G401.6 (cell line): Measurements from ENCODE around the gene GUCY2D.

Source experiments
- FAIRE-seq: peaks from 2 replicates; lab custom pipeline; 2012; peaks lifted over from hg19 to GRCh38; lab: Jason Lieb, UNC

GUCY2D gene

GRCh38 chr17:8064561-8065019 is 62.2 kb downstream of the GUCY2D start:
- no peak for FAIRE-seq

DNA sequence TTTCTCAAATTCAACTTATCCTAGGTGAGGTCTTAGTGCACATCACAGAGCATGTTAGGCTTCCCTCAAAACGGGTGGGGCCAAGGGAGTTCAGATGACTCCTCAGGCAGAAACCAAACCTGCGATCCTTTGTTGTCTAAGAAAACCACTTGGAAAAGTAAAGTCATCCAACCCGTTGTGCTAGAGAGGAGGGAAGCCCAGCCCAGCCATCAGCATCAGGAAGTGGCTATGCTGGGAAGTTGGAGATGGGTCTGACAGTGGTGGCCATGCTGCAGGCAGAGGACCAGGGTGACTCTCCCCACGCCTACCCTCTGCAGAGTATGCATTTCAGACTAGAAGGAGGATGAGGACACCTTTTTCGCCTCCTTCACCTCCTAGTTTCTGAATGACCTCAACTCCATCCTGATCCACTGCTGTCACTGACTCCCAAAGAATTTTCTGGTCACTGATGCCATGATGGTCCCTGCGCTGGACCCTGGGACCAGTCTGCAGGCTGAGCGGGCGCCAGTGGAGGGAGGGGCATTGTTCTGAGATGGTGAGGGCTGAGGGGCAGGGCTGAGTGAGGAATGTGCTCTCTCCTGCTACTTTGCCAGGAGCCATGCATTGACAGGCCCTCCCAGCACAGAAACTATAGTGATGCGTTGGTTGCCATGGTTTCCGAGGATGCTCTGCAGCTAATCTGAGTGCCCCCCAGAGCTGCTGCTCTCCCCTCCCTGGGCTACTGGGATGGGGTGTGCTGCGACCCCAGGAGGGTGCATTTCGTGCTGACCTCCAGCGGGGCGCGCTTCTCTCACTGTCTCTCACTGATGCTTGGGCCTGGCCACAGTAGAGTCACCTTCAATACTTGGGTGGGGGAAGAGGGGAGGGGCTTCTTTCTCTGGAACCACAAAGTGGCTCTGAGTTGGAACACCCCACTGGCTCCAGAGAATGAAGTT is 64.7 kb downstream of the GUCY2D start:
- FAIRE-seq = no peak

DNA sequence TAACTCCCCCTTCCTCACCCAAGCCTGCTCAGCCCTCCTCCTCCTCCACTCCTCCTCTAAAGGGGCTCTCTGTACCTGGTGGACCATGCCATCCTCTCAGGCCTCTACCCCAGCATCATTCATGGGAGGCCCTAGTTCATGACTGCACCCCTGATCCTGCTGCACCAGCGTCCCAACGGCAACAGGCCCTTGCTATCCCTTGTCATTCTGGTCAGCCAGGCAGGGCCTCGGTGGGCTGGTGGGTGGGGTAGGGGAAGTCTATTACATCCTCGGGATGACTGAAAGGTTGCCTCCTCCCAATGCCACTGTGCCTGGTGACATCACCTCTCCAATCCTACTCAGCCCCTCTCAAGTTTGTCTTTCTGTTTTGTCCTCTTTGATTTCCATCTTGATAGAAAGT is 65.4 kb downstream of the GUCY2D start:
- no peak for FAIRE-seq

DNA sequence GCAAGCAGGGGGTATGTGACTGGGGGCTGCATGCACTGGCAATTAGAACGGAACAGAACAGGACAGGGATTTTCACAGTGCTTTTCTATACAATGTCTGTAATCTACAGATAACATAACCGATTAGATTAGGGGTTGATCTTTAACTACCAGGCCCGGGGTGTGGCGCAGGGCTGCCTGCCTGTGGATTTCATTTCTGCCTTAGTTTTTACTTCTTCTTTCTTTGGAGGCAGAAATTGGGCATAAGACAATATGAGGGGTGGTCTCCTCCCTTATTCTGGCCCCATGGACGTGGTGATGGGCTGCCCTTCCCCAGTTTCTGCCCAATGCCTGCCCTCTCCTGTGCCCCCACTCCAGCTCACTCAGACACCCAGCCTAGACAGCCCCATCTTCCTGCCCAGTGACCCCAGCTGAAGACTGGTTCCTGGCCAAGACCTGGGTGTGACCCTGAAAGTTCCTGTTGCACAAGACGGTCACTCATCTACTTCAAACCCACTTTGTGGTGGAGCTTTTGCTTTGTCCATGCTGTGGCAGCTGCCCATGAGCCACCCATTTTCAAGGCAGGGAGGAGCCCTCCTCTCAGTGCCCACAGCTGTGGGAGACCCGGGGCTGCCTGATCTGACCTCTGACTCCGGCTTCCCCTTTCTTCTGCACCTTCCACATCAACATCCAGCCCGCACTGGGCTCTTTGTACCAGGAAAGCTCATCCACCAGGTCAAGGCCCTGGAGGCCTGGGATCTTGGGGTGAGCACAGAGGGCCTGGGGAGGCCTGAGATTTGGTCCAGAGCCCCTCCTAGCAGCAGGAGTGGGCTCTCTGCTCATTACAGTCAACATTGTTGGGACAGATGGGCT is 66.5 kb downstream of the GUCY2D start:
- no peak for FAIRE-seq

- no peak for FAIRE-seq
Observed at GRCh38 chr17:8069587-8069860, 67.1 kb downstream of the GUCY2D start.
